NCI-H446 treated with DMSO at 0.1 percent for 48 hours (cell line): Measurements from ENCODE around the gene MTRF1L.
"Not testable (repeated sequence)": the region's sequence is repeated elsewhere in the genome, so short reads cannot be mapped to it uniquely, and the experiment has no call there.

Experiments
- DNase-seq: peaks from one replicate; lab custom pipeline; 2025; lab: John Stamatoyannopoulos, UW

Gene MTRF1L

GRCh38 chr6:153001767-153002612, 519 bp downstream of the MTRF1L start:
- no peak for DNase-seq

GRCh38 chr6:153000790-153001189, 1.7 kb downstream of the MTRF1L start:
- not testable (repeated sequence) for DNase-seq

GRCh38 chr6:153000243-153000642, 2.3 kb downstream of the MTRF1L start:
- no peak for DNase-seq

- not testable (repeated sequence) for DNase-seq
Measured at GRCh38 chr6:152999538-152999937, 3.0 kb downstream of the MTRF1L start.

GRCh38 chr6:152993847-152994246, 8.7 kb downstream of the MTRF1L start:
- no peak for DNase-seq

- no peak for DNase-seq
Measured at GRCh38 chr6:152993431-152993830, 9.1 kb downstream of the MTRF1L start.

GRCh38 chr6:152986978-152987377, 15.5 kb downstream of the MTRF1L start:
- DNase-seq = no peak

GRCh38 chr6:152985300-152985699, 17.2 kb downstream of the MTRF1L start:
- DNase-seq = not testable (repeated sequence)

GRCh38 chr6:152984513-152984872, 18.0 kb downstream of the MTRF1L start:
- no peak for DNase-seq

GRCh38 chr6:152983637-152984512, 18.6 kb downstream of the MTRF1L start:
- peak; percentile 65 for DNase-seq

GRCh38 chr6:152982904-152983636, 19.4 kb downstream of the MTRF1L start, which contains the start of gene FBXO5:
TSS of gene FBXO5 (minus strand) at chr6:152983041. CDS start at chr6:152982959, 82 bp downstream.
- DNase-seq = peak; percentile 95

- DNase-seq = no peak
Measured at GRCh38 chr6:152981989-152982903, 20.3 kb downstream of the MTRF1L start.

- no peak for DNase-seq
Measured at GRCh38 chr6:152981219-152981618, 21.3 kb downstream of the MTRF1L start.

- no peak for DNase-seq
Measured at GRCh38 chr6:152980656-152981055, 21.9 kb downstream of the MTRF1L start.

GRCh38 chr6:152979116-152979515, 23.4 kb downstream of the MTRF1L start:
- no peak for DNase-seq

- no peak for DNase-seq
Measured at GRCh38 chr6:152978058-152978457, 24.5 kb downstream of the MTRF1L start.

- DNase-seq = no peak
Measured at GRCh38 chr6:152977556-152977955, 25.0 kb downstream of the MTRF1L start.

- no peak for DNase-seq
Measured at GRCh38 chr6:152976749-152977148, 25.8 kb downstream of the MTRF1L start.

- no peak for DNase-seq
Measured at GRCh38 chr6:152975204-152975915, 27.1 kb downstream of the MTRF1L start.

- DNase-seq = no peak
Measured at GRCh38 chr6:152973916-152974315, 28.6 kb downstream of the MTRF1L start.
